ENCODE data around the gene NCAM1.

NCAM1 gene

GRCh38 chr11:113319085-113319484, 357.9 kb downstream of the NCAM1 start (continued):
- TF ChIP-seq HOXD13 (CRISPR knock-in tag; IDR thresholded peaks at IDR 0.05; ENCODE audit: borderline replicate concordance) = no peak
- no peak for TF ChIP-seq ZNF549 (tag by site-specific recombination; IDR thresholded peaks at IDR 0.05)
- TF ChIP-seq ZNF596 (tag by site-specific recombination; IDR thresholded peaks at IDR 0.05) = no peak
- TF ChIP-seq EGR2 (tag by site-specific recombination; IDR thresholded peaks at IDR 0.05; ENCODE audit: low read depth) = no peak

- Histone ChIP-seq H3K36me3 (ENCODE audit: control insufficient read depth in 2 of 2, insufficient read depth in 1 of 2, low read length in 2 of 2) (peaks cover 0 to 52% of the 10 kb centered on the region in 2 experiments; a peak in 1 of 3 replicates), H3K9me3 (ENCODE audit: control insufficient read depth, insufficient read depth, low read depth, low read length) (no peaks in the 10 kb centered on the region), H3K4me3 (ENCODE audit: low read depth, low read length) (no peak overlapping the region), H3K27ac (ENCODE audit: extremely low read depth, low read depth, low read length) (no peak overlapping the region), H3K4me1 (ENCODE audit: control insufficient read depth, insufficient read depth, low read length) (no peaks in the 10 kb centered on the region)
- ChIA-PET POLR2A (no interaction called here), CTCF (interaction anchor here (0.9 to 1.2 kb wide), 2 partner anchors 212 to 408 kb away, joined by 3 to 4 read pairs; no protein-coding TSS in a partner anchor)
- TF ChIP-seq ZNF362 (tag by site-specific recombination; IDR thresholded peaks at IDR 0.05) = no peak
- TF ChIP-seq ZNF148 (tag by site-specific recombination; IDR thresholded peaks at IDR 0.05; ENCODE audit: borderline replicate concordance) = no peak
- no peak for TF ChIP-seq ZNF391 (tag by site-specific recombination; IDR thresholded peaks at IDR 0.05; ENCODE audit: borderline replicate concordance, low read depth)
- TF ChIP-seq ZBTB10 (tag by site-specific recombination; IDR thresholded peaks at IDR 0.05) = no peak
- TF ChIP-seq ZBTB48 (tag by site-specific recombination; IDR thresholded peaks at IDR 0.05) = no peak
- no peak for TF ChIP-seq ZNF624 (tag by site-specific recombination; IDR thresholded peaks at IDR 0.05)
- no peak for TF ChIP-seq ZNF623 (tag by site-specific recombination; IDR thresholded peaks at IDR 0.05)
- TF ChIP-seq TSHZ1 (tag by site-specific recombination; IDR thresholded peaks at IDR 0.05; ENCODE audit: borderline replicate concordance) = no peak
- no peak for TF ChIP-seq ZNF518A (tag by site-specific recombination; conservative IDR thresholded peaks at IDR 0.05; ENCODE audit: low read depth)
- TF ChIP-seq ZNF530 (tag by site-specific recombination; IDR thresholded peaks at IDR 0.05; ENCODE audit: low read depth) = no peak
- no peak for TF ChIP-seq KLF8 (tag by site-specific recombination; IDR thresholded peaks at IDR 0.05)
Observed at GRCh38 chr11:113322158-113322557, 360.9 kb downstream of the NCAM1 start.

Measured in HEK293 (cell line).